ENCODE measurements around the gene SKIL.

DNA sequence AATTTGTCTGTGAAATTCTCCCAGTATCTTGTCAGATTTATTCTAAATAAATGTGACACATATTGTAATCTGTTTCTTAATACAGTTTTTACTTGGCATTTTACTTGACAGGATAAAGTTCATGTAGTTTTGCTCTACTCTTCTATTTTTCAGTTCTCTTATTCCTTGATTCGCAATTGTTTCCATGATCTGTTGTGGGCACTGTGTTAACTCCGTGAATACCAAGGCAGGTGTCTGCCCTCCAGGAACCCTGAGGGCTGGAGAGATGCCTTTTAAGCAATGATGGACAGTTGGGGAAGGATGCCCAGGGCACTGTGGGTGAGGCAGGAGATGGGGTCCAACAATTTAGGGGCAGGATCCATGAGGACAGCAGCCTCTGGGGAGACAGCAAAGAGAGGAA lies 64.2 kb downstream of the SKIL start:
- TF ChIP-seq, protein P1, sequence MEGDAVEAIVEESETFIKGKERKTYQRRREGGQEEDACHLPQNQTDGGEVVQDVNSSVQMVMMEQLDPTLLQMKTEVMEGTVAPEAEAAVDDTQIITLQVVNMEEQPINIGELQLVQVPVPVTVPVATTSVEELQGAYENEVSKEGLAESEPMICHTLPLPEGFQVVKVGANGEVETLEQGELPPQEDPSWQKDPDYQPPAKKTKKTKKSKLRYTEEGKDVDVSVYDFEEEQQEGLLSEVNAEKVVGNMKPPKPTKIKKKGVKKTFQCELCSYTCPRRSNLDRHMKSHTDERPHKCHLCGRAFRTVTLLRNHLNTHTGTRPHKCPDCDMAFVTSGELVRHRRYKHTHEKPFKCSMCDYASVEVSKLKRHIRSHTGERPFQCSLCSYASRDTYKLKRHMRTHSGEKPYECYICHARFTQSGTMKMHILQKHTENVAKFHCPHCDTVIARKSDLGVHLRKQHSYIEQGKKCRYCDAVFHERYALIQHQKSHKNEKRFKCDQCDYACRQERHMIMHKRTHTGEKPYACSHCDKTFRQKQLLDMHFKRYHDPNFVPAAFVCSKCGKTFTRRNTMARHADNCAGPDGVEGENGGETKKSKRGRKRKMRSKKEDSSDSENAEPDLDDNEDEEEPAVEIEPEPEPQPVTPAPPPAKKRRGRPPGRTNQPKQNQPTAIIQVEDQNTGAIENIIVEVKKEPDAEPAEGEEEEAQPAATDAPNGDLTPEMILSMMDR (IDR thresholded peaks at IDR 0.05 in 4 of 5, conservative IDR thresholded peaks at IDR 0.05 in 1 of 5): no peak
- TF ChIP-seq POLR2A (IDR thresholded peaks at IDR 0.05): no peak
